Calu3 (cell line): Measurements from ENCODE around the gene IL1A. TPM values are rescaled to one million over a fixed set of nuclear protein-coding genes. Genes with fewer than 3 reads are reported as not detected.

Source experiments
- BruUV-seq: library from RNA; stranded (reverse); fragments of 400-500 nt; replicated peaks from 2 replicates; lab custom pipeline; 2021; lab: Mats Ljungman, UMichigan
- CTCF ChIA-PET: fragments of 300-600 bp; sonication (Branson Sonifier 250); formaldehyde crosslinking; loops from one replicate; lab custom pipeline; 2022; ENCODE audit warnings: antibody characterized with exemption; lab: Charles Lee
- DNase-seq: peaks from one replicate; pipeline ENCODE4 v3.0.0; 2022
- H3K27ac Mint-ChIP-seq: one replicate; pipeline ENCODE4 v1.8.0; 2022; ENCODE audit warnings: mixed read lengths; ENCODE audit not compliant: unreplicated experiment
- H3K27me3 Mint-ChIP-seq: one replicate; pipeline ENCODE4 v1.8.0; 2022; ENCODE audit warnings: mixed read lengths; ENCODE audit not compliant: unreplicated experiment
- H3K36me3 Mint-ChIP-seq: one replicate; pipeline ENCODE4 v1.8.0; 2022; ENCODE audit warnings: mild to moderate bottlenecking, moderate library complexity, mixed read lengths; ENCODE audit not compliant: insufficient read depth, unreplicated experiment
- H3K4me1 Mint-ChIP-seq: one replicate; pipeline ENCODE4 v1.8.0; 2022; ENCODE audit warnings: mild to moderate bottlenecking, low read depth, mixed read lengths; ENCODE audit not compliant: unreplicated experiment
- H3K4me3 Mint-ChIP-seq: one replicate; pipeline ENCODE4 v1.8.0; 2022; ENCODE audit warnings: mild to moderate bottlenecking, low read depth, moderate library complexity, mixed read lengths; ENCODE audit not compliant: unreplicated experiment
- H3K9me3 Mint-ChIP-seq: one replicate; pipeline ENCODE4 v1.8.0; 2022; ENCODE audit warnings: low read depth, mixed read lengths; ENCODE audit not compliant: unreplicated experiment
- intact Hi-C: fragments of 100-400 bp; cut with micrococcal nuclease; formaldehyde crosslinking; loops from one replicate; pipeline ENCODE4 v1.10.0; 2022; ENCODE audit not compliant: unreplicated experiment
- total RNA-seq: library from RNA; stranded (reverse); gene quantifications from 2 replicates; pipeline ENCODE4 v1.2.3, GENCODE V29; 2022
- TF ChIP-seq, protein P1 (sequence below): fragments of 200-600 bp; IDR thresholded peaks from one replicate; pipeline ENCODE4 v1.8.0; 2022; ENCODE audit warnings: antibody characterized with exemption; ENCODE audit not compliant: unreplicated experiment

The IL1A gene
- total RNA-seq, 1 experiment from 2014 or later: 14.4 TPM

GRCh38 chr2:112792419-112792818 is 8.1 kb upstream of the IL1A start:
- CTCF ChIA-PET: no interaction called here
- no peak for DNase-seq

GRCh38 chr2:112791693-112792230 is 7.5 kb upstream of the IL1A start:
- Mint-ChIP-seq H3K27ac (no peak overlapping the region), H3K27me3 (no peaks in the 10 kb centered on the region), H3K36me3 (peaks cover 29% of the 10 kb centered on the region), H3K4me3 (no peak overlapping the region), H3K9me3 (peaks cover 6% of the 10 kb centered on the region), H3K4me1 (peaks cover 72% of the 10 kb centered on the region)
- BruUV-seq: no TSS peak
- TF ChIP-seq, protein P1, sequence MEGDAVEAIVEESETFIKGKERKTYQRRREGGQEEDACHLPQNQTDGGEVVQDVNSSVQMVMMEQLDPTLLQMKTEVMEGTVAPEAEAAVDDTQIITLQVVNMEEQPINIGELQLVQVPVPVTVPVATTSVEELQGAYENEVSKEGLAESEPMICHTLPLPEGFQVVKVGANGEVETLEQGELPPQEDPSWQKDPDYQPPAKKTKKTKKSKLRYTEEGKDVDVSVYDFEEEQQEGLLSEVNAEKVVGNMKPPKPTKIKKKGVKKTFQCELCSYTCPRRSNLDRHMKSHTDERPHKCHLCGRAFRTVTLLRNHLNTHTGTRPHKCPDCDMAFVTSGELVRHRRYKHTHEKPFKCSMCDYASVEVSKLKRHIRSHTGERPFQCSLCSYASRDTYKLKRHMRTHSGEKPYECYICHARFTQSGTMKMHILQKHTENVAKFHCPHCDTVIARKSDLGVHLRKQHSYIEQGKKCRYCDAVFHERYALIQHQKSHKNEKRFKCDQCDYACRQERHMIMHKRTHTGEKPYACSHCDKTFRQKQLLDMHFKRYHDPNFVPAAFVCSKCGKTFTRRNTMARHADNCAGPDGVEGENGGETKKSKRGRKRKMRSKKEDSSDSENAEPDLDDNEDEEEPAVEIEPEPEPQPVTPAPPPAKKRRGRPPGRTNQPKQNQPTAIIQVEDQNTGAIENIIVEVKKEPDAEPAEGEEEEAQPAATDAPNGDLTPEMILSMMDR: no peak
- intact Hi-C loops: no loop called here
- CTCF ChIA-PET: no interaction called here
- DNase-seq: no peak

More at GRCh38 chr2:112792419-112792818, 8.1 kb upstream of the IL1A start:
- H3K9me3 Mint-ChIP-seq: peaks cover 8% of the 10 kb centered on the region
- H3K4me3 Mint-ChIP-seq: no peak overlapping the region
- intact Hi-C loops: no loop called here
- H3K27ac Mint-ChIP-seq: peak overlapping the region; percentile 99
- H3K36me3 Mint-ChIP-seq: peaks cover 30% of the 10 kb centered on the region
- TF ChIP-seq, protein P1: no peak
- no TSS peak for BruUV-seq
- H3K27me3 Mint-ChIP-seq: no peaks in the 10 kb centered on the region
- H3K4me1 Mint-ChIP-seq: peaks cover 79% of the 10 kb centered on the region

- Mint-ChIP-seq H3K4me3 (no peak overlapping the region), H3K4me1 (peaks cover 65% of the 10 kb centered on the region), H3K9me3 (peaks cover 6% of the 10 kb centered on the region), H3K27me3 (no peaks in the 10 kb centered on the region), H3K27ac (no peak overlapping the region), H3K36me3 (peaks cover 25% of the 10 kb centered on the region)
- intact Hi-C loops: no loop called here
- CTCF ChIA-PET: no interaction called here
- TF ChIP-seq, protein P1: no peak
- no peak for DNase-seq
- no TSS peak for BruUV-seq
Observed at GRCh38 chr2:112791019-112791418, 6.7 kb upstream of the IL1A start.

DNA sequence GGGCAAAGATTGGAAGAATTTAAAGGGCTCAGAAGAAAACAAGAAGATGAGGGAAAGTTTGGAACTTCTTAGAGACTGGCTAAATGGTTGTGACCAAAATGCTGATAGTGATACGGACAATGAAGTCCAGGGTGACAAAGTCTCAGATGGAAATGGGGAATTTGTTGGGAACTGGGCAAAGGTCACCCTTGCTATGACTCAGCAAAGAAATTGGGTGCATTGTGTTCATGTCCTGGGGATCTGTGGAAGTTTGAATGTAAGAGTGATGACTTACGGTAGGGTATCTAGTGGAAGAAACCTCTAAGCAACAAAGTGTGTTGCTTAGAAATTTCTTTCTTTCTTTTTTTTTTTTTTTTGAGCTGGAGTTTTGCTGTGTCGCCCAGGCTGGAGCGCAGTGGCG is 6.0 kb upstream of the IL1A start:
- BruUV-seq: no TSS peak
- DNase-seq: no peak
- Mint-ChIP-seq H3K27me3 (no peaks in the 10 kb centered on the region), H3K27ac (peak overlapping the region; percentile 18), H3K9me3 (peaks cover 3% of the 10 kb centered on the region), H3K4me3 (no peak overlapping the region), H3K4me1 (peaks cover 59% of the 10 kb centered on the region), H3K36me3 (peaks cover 18% of the 10 kb centered on the region)
- TF ChIP-seq, protein P1: no peak
- CTCF ChIA-PET: no interaction called here
- intact Hi-C loops: no loop called here
